Right lobe of liver (tissue), 6 donors: Measurements from ENCODE around the gene ARHGDIB. TPM values are rescaled to one million over a fixed set of nuclear protein-coding genes. Genes with fewer than 3 reads are reported as not detected.

Source experiments
- ATAC-seq, 4 donors: fragments of 200-7000 bp; cut with Tn5 transposase; one replicate each; pipeline ENCODE4 v1.9.1; 2020; ENCODE audit warnings: mild to moderate bottlenecking in 4 of 4, moderate library complexity in 4 of 4
- DNase-seq, 3 donors: peaks; one replicate each; pipeline ENCODE4 v3.0.0-alpha.2; 2020
- H3K27ac ChIP-seq, 3 donors: fragments of 200-600 bp; one replicate each; pipeline ENCODE4 v1.8.0; 2022
- H3K27me3 ChIP-seq, 2 donors: fragments of 200-600 bp; one replicate each; pipeline ENCODE4 v1.8.0; 2022
- H3K36me3 ChIP-seq, 4 donors: fragments of 200-600 bp; sonication (generic) in 1 of 4; one replicate each; pipeline versions ENCODE4 v1.5.1 to v1.8.0; 2017 to 2022; ENCODE audit warnings: control low read depth in 1 of 4
- H3K4me1 ChIP-seq, 4 donors: fragments of 200-600 bp; sonication (generic) in 1 of 4; one replicate each; pipeline versions ENCODE4 v1.5.1 to v1.8.0; 2017 to 2022; ENCODE audit warnings: control low read depth in 1 of 4
- H3K4me3 ChIP-seq, 3 donors: fragments of 200-600 bp; one replicate each; pipeline ENCODE4 v1.8.0; 2022
- H3K9me3 ChIP-seq, 4 donors: fragments of 200-600 bp; sonication (generic) in 1 of 4; one replicate each; pipeline versions ENCODE4 v1.5.1 to v1.8.0; 2017 to 2022; ENCODE audit warnings: control low read depth in 1 of 4
- CTCF ChIP-seq, 4 donors: fragments of 200-600 bp in 3 of 4; fragments of 450-650 bp in 1 of 4; IDR thresholded peaks; one replicate each; pipeline versions ENCODE4 v1.5.1 to v1.8.0; 2016 to 2022; ENCODE audit warnings: antibody characterized with exemption in 4 of 4, mild to moderate bottlenecking in 2 of 4
- POLR2A ChIP-seq: fragments of 450-650 bp; IDR thresholded peaks from one replicate; pipeline ENCODE4 v1.6.1; 2017; ENCODE audit warnings: antibody characterized with exemption, mild to moderate bottlenecking
- WGBS: methylation state at CpG from one replicate; pipeline ENCODE4 v1.1.6; 2018; ENCODE audit warnings: low coverage, low lambda C conversion rate; ENCODE audit not compliant: insufficient coverage; ENCODE audit errors: missing lambda C conversion rate; 5-methylcytosine and 5-hydroxymethylcytosine counted together
- intact Hi-C, 2 donors: fragments of 100-400 bp; cut with DNase I; formaldehyde crosslinking; loops; one replicate each; pipeline versions ENCODE4 v1.11.2 to v1.14.1; 2022
- total RNA-seq, 6 experiments: library from RNA; depleted of rRNA in 2 of 6; stranded (reverse); fragments of >200 nt in 2 of 6; fragmentation: NEBNext Ultra II Directional in 3 of 6; extraction: Animal tissue kit (Norgen Biotek cat#: 25700) in 3 of 6; gene quantifications; one replicate each; pipeline versions ENCODE4 v1.1.0 to v1.2.4, GENCODE V29; 2016 to 2023
- donor health status: DM: no; HTN: yes; CAD: no.
- donor health status: DM: no; HTN: no; CAD: no.
- donor health status: DM: no; HTN: no; CAD: no.
- donor health status: DM: no; HTN: yes; CAD: no.
- donor health status: DM: no; HTN: yes; CAD: no.

ARHGDIB gene
- total RNA-seq, 6 experiments from 2014 or later = 17.2 to 58.1 (median 31.9) TPM

- H3K4me1 ChIP-seq = no peaks in the 10 kb centered on the region
- no peak for ATAC-seq
- 54% methylated on average over 5 of the region's 5 CpGs for WGBS
- no peaks in the 10 kb centered on the region for H3K27me3 ChIP-seq
- H3K27ac ChIP-seq = no peak overlapping the region
- DNase-seq = no peak
- TF ChIP-seq CTCF (IDR thresholded peaks at IDR 0.05) (no peak), POLR2A (no peak)
- no peak overlapping the region for H3K4me3 ChIP-seq
- no peaks in the 10 kb centered on the region for H3K9me3 ChIP-seq
- intact Hi-C loops = no loop called here
- H3K36me3 ChIP-seq = no peaks in the 10 kb centered on the region
These were observed 51.1 kb downstream of the ARHGDIB start for GRCh38 chr12:14910090-14910915.

DNA sequence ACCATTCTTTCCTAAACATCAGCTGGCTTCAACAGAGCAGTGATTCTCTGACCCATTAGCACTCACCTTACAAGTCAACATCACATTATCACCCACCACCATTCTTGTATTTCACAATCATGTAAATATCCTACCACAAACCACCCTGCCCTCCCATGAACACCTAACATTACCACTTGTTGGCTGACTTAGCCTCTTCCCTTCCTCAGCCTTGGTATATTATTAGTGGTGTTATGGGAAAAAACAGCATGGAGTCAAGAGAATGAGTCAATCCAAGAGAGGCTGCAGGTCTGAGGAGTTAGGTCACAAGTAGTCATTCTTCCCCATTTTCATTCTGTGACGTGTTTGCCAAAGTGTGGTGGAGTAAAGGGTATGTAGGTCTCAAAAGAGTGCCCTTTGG lies 53.4 kb downstream of the ARHGDIB start:
- H3K9me3 ChIP-seq = no peaks in the 10 kb centered on the region
- H3K27ac ChIP-seq = no peak overlapping the region
- no peaks in the 10 kb centered on the region for H3K36me3 ChIP-seq
- 75% methylated on average over 1 of the region's 1 CpG for WGBS
- intact Hi-C loops = no loop called here
- no peak for ATAC-seq
- H3K4me1 ChIP-seq = no peaks in the 10 kb centered on the region
- DNase-seq = no peak
- TF ChIP-seq CTCF (IDR thresholded peaks at IDR 0.05) = no peak
- no peak for TF ChIP-seq POLR2A
- no peak overlapping the region for H3K4me3 ChIP-seq
- H3K27me3 ChIP-seq = no peaks in the 10 kb centered on the region

DNA sequence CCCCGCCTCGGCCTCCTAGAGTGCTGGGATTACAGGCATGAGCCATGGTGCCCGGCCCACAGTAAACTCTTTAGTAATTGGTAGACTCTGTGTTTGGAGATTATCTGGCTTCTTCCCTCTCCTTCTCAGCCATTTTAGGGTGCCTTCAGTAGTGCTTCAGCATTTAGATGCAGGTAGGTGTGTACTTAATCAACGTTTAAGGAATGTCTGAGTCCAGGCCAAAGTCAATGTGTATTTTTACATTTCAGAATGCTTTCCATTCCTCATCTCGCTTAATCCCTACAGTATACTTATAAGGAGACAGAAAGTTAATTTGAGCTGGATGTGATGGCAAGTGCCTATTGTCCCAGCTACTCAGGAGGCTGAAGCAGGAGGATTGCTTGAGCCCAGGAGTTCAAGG lies 55.3 kb downstream of the ARHGDIB start:
- Histone ChIP-seq H3K27ac (peak overlapping the region in 1 of 3 donors; percentile 25), H3K27me3 (no peaks in the 10 kb centered on the region), H3K9me3 (no peaks in the 10 kb centered on the region), H3K36me3 (no peaks in the 10 kb centered on the region), H3K4me3 (no peak overlapping the region), H3K4me1 (no peaks in the 10 kb centered on the region)
- intact Hi-C loops = no loop called here
- no peak for TF ChIP-seq POLR2A
- no peak for TF ChIP-seq CTCF (IDR thresholded peaks at IDR 0.05)
- DNase-seq (no peak), ATAC-seq (no peak)
- WGBS = 80% methylated on average over 5 of the region's 5 CpGs

DNA sequence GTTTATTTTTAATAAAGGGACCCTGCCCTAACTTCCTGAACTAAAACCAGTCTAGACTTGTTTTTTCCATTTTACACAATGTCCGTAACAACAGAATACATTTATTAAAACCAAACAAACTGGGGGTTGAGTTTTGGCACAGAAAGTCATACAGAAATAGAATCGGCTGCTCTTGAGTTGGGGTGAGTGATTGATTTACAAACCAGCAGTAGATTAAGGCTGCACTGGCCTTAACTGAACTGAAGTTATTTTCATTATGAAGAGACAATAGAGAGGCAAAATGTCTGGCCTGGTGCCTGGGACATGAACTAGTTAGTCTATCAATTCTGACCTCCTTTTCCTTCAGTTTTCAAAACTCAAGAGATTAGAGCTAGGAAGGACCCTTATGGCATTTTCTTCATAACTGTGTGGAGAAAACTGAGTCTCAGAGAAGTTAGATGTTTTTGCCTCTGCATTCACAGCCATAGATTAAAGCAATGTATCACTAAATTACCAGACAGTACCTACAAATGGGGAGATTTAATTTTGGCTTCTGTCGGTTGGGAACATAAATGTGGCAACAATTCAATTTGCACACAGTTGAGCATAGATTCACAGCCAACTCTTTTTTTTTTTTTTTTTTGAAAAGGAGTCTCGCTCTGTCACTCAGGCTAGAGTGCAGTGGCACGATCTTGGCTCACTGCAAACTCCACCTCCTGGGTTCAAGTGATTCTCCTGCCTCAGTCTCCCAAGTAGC lies 56.0 kb downstream of the ARHGDIB start:
- Histone ChIP-seq H3K27ac (peak overlapping the region in 1 of 3 donors; percentile 25), H3K27me3 (no peaks in the 10 kb centered on the region), H3K9me3 (no peaks in the 10 kb centered on the region), H3K4me1 (no peaks in the 10 kb centered on the region), H3K36me3 (no peaks in the 10 kb centered on the region), H3K4me3 (no peak overlapping the region)
- TF ChIP-seq POLR2A (no peak), CTCF (IDR thresholded peaks at IDR 0.05) (no peak)
- WGBS = 60% methylated on average over 4 of the region's 5 CpGs
- intact Hi-C loops = no loop called here
- ATAC-seq = peak; percentile 43 to 68 (median 54)
- DNase-seq = no peak
